GM19395 (cell line): Measurements from ENCODE around the gene NTM.

ENCODE experiments used
- ATAC-seq: cut with Tn5 transposase; IDR thresholded peaks from one replicate; pipeline ENCODE4 v1.9.1; 2021; ENCODE audit warnings: mild to moderate bottlenecking, moderate library complexity; ENCODE audit not compliant: unreplicated experiment

Gene NTM

GRCh38 chr11:132142554-132142953, 772.1 kb downstream of the NTM start:
- ATAC-seq = no peak

GRCh38 chr11:132147464-132147863, 777.0 kb downstream of the NTM start:
- no peak for ATAC-seq

GRCh38 chr11:132154781-132155180, 784.4 kb downstream of the NTM start:
- no peak for ATAC-seq

GRCh38 chr11:132158091-132158490, 787.7 kb downstream of the NTM start:
- no peak for ATAC-seq

GRCh38 chr11:132158696-132159095, 788.3 kb downstream of the NTM start:
- ATAC-seq = no peak

GRCh38 chr11:132161403-132162078, 791.1 kb downstream of the NTM start:
- no peak for ATAC-seq

- no peak for ATAC-seq
These were observed 798.0 kb downstream of the NTM start for GRCh38 chr11:132168344-132168981.

- no peak for ATAC-seq
These were observed 800.6 kb downstream of the NTM start for GRCh38 chr11:132171031-132171430.

- no peak for ATAC-seq
These were observed 804.2 kb downstream of the NTM start for GRCh38 chr11:132174362-132175255.

GRCh38 chr11:132177106-132177505, 806.7 kb downstream of the NTM start:
- ATAC-seq = no peak

- no peak for ATAC-seq
These were observed 813.7 kb downstream of the NTM start for GRCh38 chr11:132184079-132184478.

- ATAC-seq = no peak
These were observed 815.5 kb downstream of the NTM start for GRCh38 chr11:132185726-132186592.

- no peak for ATAC-seq
These were observed 816.3 kb downstream of the NTM start for GRCh38 chr11:132186699-132187098.

- no peak for ATAC-seq
These were observed 817.0 kb downstream of the NTM start for GRCh38 chr11:132187386-132187785.

- no peak for ATAC-seq
These were observed 817.4 kb downstream of the NTM start for GRCh38 chr11:132187814-132188213.

GRCh38 chr11:132196928-132197327, 826.5 kb downstream of the NTM start:
- ATAC-seq = no peak

GRCh38 chr11:132200353-132200936, 830.0 kb downstream of the NTM start:
- no peak for ATAC-seq

GRCh38 chr11:132202621-132203020, 832.2 kb downstream of the NTM start:
- no peak for ATAC-seq

- no peak for ATAC-seq
These were observed 834.6 kb downstream of the NTM start for GRCh38 chr11:132205006-132205405.

- ATAC-seq = no peak
These were observed 835.1 kb downstream of the NTM start for GRCh38 chr11:132205496-132205895.
